Small intestine (tissue), 7 donors: ENCODE data around the gene TTK. TPM values are rescaled to one million over a fixed set of nuclear protein-coding genes. Genes with fewer than 3 reads are reported as not detected.

Experiments used
- DNase-seq, 2 donors: peaks; one replicate each; pipeline versions ENCODE4 v3.0.0 to v3.0.0-alpha.2; 2013
- FAIRE-seq: peaks from 2 replicates; lab custom pipeline; 2012; peaks lifted over from hg19 to GRCh38; lab: Jason Lieb, UNC
- H3K27ac ChIP-seq, 3 donors: one replicate each; pipeline ENCODE4 v1.5.1; 2013; ENCODE audit warnings: low read length in 2 of 3, mild to moderate bottlenecking in 2 of 3, control low read depth in 1 of 3, inconsistent platforms in 1 of 3, low read depth in 1 of 3, moderate library complexity in 1 of 3
- H3K27me3 ChIP-seq, 3 donors: one replicate each; pipeline ENCODE4 v1.6.1; 2013; ENCODE audit warnings: low read length in 3 of 3, inconsistent platforms in 1 of 3; ENCODE audit not compliant: control insufficient read depth in 3 of 3, insufficient read depth in 3 of 3
- H3K36me3 ChIP-seq, 3 donors: one replicate each; pipeline ENCODE4 v1.6.1; 2013; ENCODE audit warnings: low read length in 3 of 3, inconsistent platforms in 1 of 3, low read depth in 1 of 3, mild to moderate bottlenecking in 1 of 3, moderate library complexity in 1 of 3; ENCODE audit not compliant: control insufficient read depth in 3 of 3, insufficient read depth in 2 of 3
- H3K4me1 ChIP-seq, 3 donors: one replicate each; pipeline ENCODE4 v1.6.1; 2013; ENCODE audit warnings: low read length in 2 of 3, inconsistent platforms in 1 of 3, low read depth in 1 of 3, mild to moderate bottlenecking in 1 of 3, moderate library complexity in 1 of 3; ENCODE audit not compliant: control insufficient read depth in 3 of 3, insufficient read depth in 2 of 3
- H3K4me3 ChIP-seq, 3 donors: one replicate each; pipeline ENCODE4 v1.5.1; 2013; ENCODE audit warnings: low read length in 3 of 3, control low read depth in 1 of 3, inconsistent platforms in 1 of 3, low read depth in 1 of 3, mild to moderate bottlenecking in 1 of 3, moderate library complexity in 1 of 3
- H3K9me3 ChIP-seq, 2 donors: one replicate each; pipeline ENCODE4 v1.6.1; 2013; ENCODE audit warnings: low read depth in 1 of 2, low read length in 1 of 2; ENCODE audit not compliant: control insufficient read depth in 2 of 2, insufficient read depth in 1 of 2
- whole genome bisulfite sequencing, 3 donors: extraction: QIAGEN DNeasy Blood & Tissue Kit; methylation state at CpG; one replicate each; pipeline ENCODE4 v1.1.7; 2013; 5-methylcytosine and 5-hydroxymethylcytosine counted together
- polyA plus RNA-seq, 4 donors: library from polyadenylated mRNA; stranded (reverse) in 3 of 4; unstranded in 1 of 4; fragments of 200-250 nt in 3 of 4; fragments of 120-200 nt in 1 of 4; gene quantifications; one replicate each; pipeline versions ENCODE4 v1.2.1 to v1.2.3, GENCODE V29; 2013
- donor health status: healthy with polysubstance abuse.
- donor health status: control.
- donor health status: control.
- donor health status: Bipolar disorder and iron deficiency.
- donor health status: healthy.

The TTK gene
- polyA plus RNA-seq, 4 donors, result 0.45 to 9.8 (median 9.8) TPM; not detected in 1

DNA sequence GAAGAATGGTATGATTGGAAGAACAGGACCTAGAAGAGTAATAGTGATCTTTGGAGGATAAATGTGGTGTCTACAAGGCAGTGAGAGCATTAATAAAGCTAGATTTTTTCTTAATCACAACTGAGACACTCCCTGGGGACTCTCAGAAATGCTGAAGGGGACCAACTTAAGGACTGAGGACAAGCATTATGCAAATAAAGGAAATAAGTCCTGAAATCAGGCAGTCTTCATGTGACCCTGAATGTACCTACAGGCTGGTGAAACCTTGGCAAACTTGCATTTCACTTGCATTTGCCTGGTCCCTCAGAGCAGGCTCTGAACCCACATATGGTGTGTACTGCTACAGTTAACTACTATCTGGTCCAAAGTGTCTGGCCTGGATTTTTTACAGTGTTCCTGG, 19.3 kb upstream of the TTK start:
- no peak overlapping the region for H3K27ac ChIP-seq
- DNase-seq, result no peak
- H3K4me3 ChIP-seq, result no peak overlapping the region
- FAIRE-seq, result no peak
- H3K9me3 ChIP-seq, result no peaks in the 10 kb centered on the region
- no peaks in the 10 kb centered on the region for H3K36me3 ChIP-seq
- no peaks in the 10 kb centered on the region for H3K27me3 ChIP-seq
- H3K4me1 ChIP-seq, result no peaks in the 10 kb centered on the region

DNA sequence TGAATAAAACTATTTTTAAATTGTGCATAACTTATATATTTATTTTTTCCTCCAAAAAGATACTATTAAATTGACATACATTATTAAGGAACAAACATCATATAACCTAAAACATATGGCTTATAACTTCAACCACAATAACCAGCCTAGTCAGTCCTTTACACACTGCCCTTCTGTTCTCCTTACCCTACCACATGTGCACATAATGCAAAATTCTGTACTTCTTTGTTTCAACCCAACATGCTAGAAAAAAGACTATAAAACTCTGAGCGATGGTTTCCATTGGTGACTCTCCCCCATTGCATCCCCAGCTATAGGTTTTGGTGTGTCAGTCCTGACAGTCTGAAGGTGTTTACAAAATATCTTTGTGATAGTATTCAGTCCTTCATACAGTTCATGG, 14.8 kb upstream of the TTK start:
- Histone ChIP-seq H3K4me3 (no peak overlapping the region), H3K4me1 (no peaks in the 10 kb centered on the region), H3K27ac (no peak overlapping the region), H3K27me3 (peaks cover 0 to 2% (median 0%) of the 10 kb centered on the region in 3 donors), H3K9me3 (no peaks in the 10 kb centered on the region), H3K36me3 (no peaks in the 10 kb centered on the region)
- 94 to 96% (median 95%) methylated on average over 1 of the region's 1 CpG for WGBS, 3 donors
- FAIRE-seq (no peak), DNase-seq (no peak)

DNA sequence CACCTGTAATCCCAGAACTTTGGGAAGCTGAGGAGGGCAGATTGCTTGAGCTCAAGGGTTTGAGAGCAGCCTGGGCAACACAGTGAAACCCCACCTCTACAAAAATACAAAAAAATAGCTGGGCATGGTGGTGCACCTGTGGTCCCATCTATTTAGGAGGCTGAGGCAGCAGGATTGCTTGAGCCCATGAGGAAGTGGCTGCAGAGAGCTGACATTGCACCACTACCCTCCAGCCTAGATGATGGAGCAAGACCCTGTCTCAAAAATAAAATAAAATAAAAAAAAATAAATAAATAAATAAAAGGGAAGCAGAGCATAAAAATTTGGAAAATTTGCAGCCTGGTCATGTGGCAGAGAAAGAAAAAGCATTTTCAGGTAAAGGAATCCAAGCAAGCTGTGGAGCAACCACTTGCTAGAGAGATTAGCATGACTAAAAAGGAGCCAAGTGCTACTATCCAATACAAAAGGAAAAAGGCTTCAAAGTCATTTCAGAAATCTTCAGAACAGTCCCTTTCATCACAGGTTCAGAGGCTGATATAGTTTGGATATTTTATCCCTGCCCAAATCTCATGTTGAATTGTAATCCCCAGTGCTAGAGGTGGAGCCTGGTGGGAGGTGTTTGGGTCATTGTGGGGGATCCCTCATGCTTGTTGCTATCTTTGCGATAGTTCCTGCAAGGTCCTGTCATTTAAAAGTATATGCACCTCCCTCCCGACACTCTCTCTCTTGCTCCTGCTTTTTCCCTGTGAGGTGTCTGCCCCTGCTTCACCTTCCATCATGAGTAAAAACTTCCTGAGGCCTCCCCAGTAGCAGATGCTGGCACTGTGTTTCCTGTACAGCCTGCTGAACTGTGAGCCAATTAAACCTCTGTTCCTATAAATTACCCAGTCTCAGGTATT, 11.2 kb upstream of the TTK start:
- Histone ChIP-seq H3K36me3 (no peaks in the 10 kb centered on the region), H3K4me1 (no peaks in the 10 kb centered on the region), H3K4me3 (no peak overlapping the region), H3K27ac (no peak overlapping the region), H3K27me3 (peaks cover 0 to 2% (median 1%) of the 10 kb centered on the region in 3 donors), H3K9me3 (no peaks in the 10 kb centered on the region)
- no peak for DNase-seq
- FAIRE-seq, result no peak
- 73 to 78% (median 77%) methylated on average over 2 of the region's 2 CpGs for WGBS, 3 donors

DNA sequence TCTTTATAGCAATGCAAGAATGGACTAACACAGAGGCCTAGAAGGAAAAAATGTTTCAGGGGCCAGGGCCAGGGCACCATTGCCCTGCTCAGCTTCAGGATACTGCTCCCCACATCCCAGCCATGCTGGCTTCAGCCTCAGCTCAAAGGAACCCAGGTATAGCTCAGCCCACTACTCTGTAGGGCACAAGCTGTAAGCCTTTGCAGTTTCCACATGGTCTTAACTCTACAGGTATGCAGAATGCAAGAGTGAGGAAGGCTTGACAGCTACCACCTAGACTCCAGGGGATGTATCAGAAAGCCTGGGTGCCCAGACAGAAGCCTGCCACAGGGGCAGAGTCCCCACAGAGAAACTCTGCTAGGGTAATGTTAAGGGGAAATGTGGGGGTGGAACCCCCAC, 10.5 kb upstream of the TTK start:
- Histone ChIP-seq H3K4me3 (no peak overlapping the region), H3K4me1 (no peaks in the 10 kb centered on the region), H3K27me3 (peaks cover 0 to 2% (median 1%) of the 10 kb centered on the region in 3 donors), H3K36me3 (no peaks in the 10 kb centered on the region), H3K9me3 (no peaks in the 10 kb centered on the region), H3K27ac (no peak overlapping the region)
- no peak for FAIRE-seq
- no peak for DNase-seq

DNA sequence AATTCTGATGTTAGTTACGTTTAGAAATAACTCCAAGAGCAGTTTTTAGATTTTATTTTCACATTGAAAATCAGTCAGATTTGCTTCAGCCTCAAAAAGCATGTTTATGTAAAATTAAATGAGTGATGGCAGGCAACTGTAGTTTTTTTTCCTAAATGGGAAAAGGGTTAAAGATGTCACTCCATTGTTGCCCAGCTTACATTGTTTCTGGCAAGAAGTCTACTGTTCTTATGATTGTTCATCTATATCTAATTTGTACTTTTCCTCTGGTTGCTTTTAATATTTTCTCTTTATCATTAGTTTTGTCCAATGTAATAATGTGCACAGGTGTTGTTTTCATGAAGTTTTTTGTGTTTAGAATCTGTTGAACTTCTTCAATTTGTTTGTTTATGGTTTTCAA, 6.7 kb upstream of the TTK start:
- FAIRE-seq (no peak), DNase-seq (no peak)
- H3K27me3 ChIP-seq, result peaks cover 0 to 4% (median 2%) of the 10 kb centered on the region in 3 donors
- H3K9me3 ChIP-seq, result no peaks in the 10 kb centered on the region
- H3K36me3 ChIP-seq, result no peaks in the 10 kb centered on the region
- H3K27ac ChIP-seq, result no peak overlapping the region
- 63 to 66% (median 65%) methylated on average over 1 of the region's 1 CpG for WGBS, 3 donors
- H3K4me3 ChIP-seq, result no peak overlapping the region
- H3K4me1 ChIP-seq, result no peaks in the 10 kb centered on the region

DNA sequence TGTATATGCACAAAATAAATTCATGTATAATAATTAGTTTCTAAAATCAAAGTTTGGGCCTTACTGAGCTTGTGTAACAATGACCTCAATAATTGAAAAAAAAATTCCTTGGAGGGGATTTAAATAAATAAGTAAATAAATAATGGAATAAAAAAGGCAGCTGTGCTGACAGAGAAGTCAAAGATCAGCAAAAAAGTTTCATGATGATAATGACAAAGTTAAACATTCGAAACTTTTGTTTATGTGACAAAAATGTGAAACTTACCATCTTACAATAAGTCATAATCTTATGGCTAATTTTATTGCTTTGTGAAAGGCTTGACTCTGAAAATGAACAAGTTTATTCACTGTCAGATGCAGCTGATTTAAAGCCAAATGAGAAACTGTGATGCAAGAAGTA, 3.1 kb upstream of the TTK start:
- 66 to 80% (median 76%) methylated on average over 1 of the region's 1 CpG for WGBS, 3 donors
- Histone ChIP-seq H3K9me3 (no peaks in the 10 kb centered on the region), H3K4me1 (peaks cover 0 to 11% (median 0%) of the 10 kb centered on the region in 3 donors), H3K27ac (no peak overlapping the region), H3K4me3 (no peak overlapping the region), H3K36me3 (no peaks in the 10 kb centered on the region), H3K27me3 (peaks cover 0 to 4% (median 0%) of the 10 kb centered on the region in 3 donors)
- no peak for DNase-seq
- no peak for FAIRE-seq

DNA sequence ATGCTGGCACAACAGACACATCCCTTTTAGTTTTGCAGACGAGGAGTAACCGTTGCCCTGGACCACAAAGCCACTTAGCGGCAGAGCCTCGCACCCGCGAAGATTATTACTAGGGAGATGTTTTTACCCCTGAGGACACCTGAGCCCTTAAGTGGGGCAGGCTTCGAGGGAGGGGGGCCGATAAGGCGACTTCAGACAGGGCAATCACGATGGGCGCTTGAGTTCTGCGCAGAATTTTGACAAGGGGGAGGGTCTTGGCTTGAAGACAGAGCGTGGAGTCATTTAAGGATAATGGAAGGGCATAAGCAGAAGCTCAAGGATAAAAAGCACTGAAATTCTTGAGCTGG, 650 bp upstream of the TTK start:
- peak in 1 of 2 donors; percentile 28 for DNase-seq
- 1 to 3% (median 1%) methylated on average over 13 of the region's 13 CpGs for WGBS, 3 donors
- Histone ChIP-seq H3K36me3 (no peaks in the 10 kb centered on the region), H3K9me3 (no peaks in the 10 kb centered on the region), H3K4me3 (peak overlapping the region; percentile 45 to 96 (median 74)), H3K4me1 (peaks cover 0 to 11% (median 0%) of the 10 kb centered on the region in 3 donors), H3K27ac (peak overlapping the region; percentile 64 to 92 (median 90)), H3K27me3 (peaks cover 0 to 3% (median 0%) of the 10 kb centered on the region in 3 donors)
- FAIRE-seq, result no peak

DNA sequence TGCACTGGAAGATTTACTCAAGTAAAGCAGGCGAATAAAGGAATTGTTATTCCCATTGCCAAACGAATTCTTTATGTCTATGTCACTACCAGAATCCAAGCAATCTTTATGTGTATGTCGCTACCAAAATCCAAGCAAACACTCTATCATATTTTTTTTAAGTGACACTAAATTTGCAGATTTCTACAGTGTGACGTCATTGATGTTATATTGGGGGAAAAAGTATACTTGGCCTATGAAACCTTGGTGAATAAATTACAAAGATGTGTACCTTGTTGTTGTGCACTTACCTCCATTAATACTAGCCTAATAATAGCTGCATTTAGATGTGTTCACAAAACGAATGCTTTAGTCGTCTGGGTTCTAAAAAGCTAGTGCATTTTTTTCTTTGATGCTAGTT, 957 bp downstream of the TTK start:
- FAIRE-seq (no peak), DNase-seq (no peak)
- WGBS, 3 donors, result 41 to 47% (median 46%) methylated on average over 6 of the region's 6 CpGs
- peaks cover 0 to 2% (median 0%) of the 10 kb centered on the region in 3 donors for H3K27me3 ChIP-seq
- no peaks in the 10 kb centered on the region for H3K36me3 ChIP-seq
- no peak overlapping the region for H3K27ac ChIP-seq
- H3K4me3 ChIP-seq, result peak overlapping the region in 1 of 3 donors; percentile 96
- no peaks in the 10 kb centered on the region for H3K9me3 ChIP-seq
- H3K4me1 ChIP-seq, result peaks cover 0 to 11% (median 0%) of the 10 kb centered on the region in 3 donors
